ENCODE measurements around the gene RASSF1. TPM values are rescaled to one million over a fixed set of nuclear protein-coding genes. Genes with fewer than 3 reads are reported as not detected.

RASSF1 gene
- total and polyA plus RNA-seq, 2 donors (not counting 3 experiments of a cell fraction or from before 2014, with no cell fraction given), result 31.9 to 59.7 TPM

DNA sequence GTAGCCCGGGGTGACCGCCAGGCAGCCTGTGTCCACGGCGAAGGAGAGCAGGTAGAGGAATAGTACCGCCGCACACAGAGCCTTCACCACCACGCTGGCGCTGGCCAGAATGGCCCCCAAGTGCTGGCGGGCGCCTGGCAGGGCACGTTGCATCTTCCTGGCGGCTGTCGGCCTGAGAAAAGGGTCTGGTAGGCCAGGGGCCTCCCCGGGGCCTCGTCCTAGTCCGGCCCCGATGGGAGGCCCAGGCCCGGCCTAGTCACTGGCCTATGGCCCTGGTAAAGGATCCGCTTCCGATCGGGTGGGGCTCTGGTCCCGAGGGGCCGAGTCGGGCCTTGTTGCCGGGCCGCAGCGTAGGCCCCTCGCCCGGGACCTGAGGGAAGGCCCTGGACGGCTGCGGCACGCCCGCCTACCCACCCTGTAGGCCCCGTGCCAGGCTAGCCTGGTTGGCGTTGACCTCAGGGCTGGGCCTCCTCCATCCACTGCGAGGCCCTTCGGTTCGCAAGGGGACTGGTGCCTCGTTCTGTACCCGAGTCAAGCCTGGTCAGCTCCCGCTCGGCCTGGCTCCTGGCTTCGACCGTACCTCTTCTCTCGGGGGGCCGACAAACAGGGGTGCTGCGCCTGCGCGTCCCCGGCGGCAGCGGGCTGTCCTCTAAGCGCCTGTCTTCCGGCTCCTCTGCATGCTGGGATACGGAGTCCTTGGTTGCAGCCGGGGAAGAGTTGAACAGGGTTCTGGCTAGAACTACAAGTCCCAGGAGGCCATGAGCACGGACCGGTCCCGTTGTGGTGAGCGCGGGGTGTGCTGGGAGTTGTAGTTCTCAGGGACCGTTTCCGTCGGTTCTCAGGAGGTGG is 18.5 kb upstream of the RASSF1 start, which contains the start of gene TMEM115:
TSS of gene TMEM115 (minus strand) at position 611 of the 849 bp plus-strand sequence. CDS start at position 153, 458 bp downstream.
- peaks cover 6% of the 10 kb centered on the region for H4K20me1 ChIP-seq (replicated peaks; ENCODE audit: control insufficient read depth, extremely low read depth, insufficient read depth, low read length)
- ChIA-PET CTCF (interaction anchor here (1.6 kb wide), 1 partner anchor 8 kb away, joined by 4 read pairs; the partner anchor contains the start of genes CYB561D2 and NPRL2), POLR2A (no interaction called here)
- peak within 1 kb of the TSS; percentile 52 for H3K27ac ChIP-seq (ENCODE audit: insufficient read depth, low read depth, low read length)
- BruUV-seq (replicated peaks), result TSS peak; percentile 41
- H3K9ac ChIP-seq (replicated peaks; ENCODE audit: extremely low read depth, insufficient read depth, low read length), result peak within 1 kb of the TSS; percentile 72
- no peaks in the 10 kb centered on the region for H3K27me3 ChIP-seq (ENCODE audit: control insufficient read depth in 2 of 2, insufficient read depth in 2 of 2, low read length in 2 of 2)
- FAIRE-seq (peak; percentile 99), DNase-seq (ENCODE audit: low read depth, low spot score) (peak; percentile 98)
- peak within 1 kb of the TSS; percentile 26 to 83 (median 63) for H3K4me3 ChIP-seq (replicated peaks in 1 of 3; ENCODE audit: insufficient read depth in 1 of 3, low read depth in 1 of 3, low read length in 3 of 3)
- intact Hi-C loops (cut with micrococcal nuclease), result loop anchor here (1.0 to 5.0 kb wide), 4 partner anchors 8 to 1033 kb away; partner anchors contain the start of genes HEMK1, HYAL3, NAA80 and RBM15B
- TF ChIP-seq GATA2 (IDR thresholded peaks at IDR 0.05; ENCODE audit: insufficient read depth, insufficient read length, low read depth, low read length) (no peak), MYC (IDR thresholded peaks at IDR 0.05; ENCODE audit: low read depth, low read length) (no peak), EZH2 (IDR thresholded peaks at IDR 0.05; ENCODE audit: borderline replicate concordance, low read depth, low read length, severe bottlenecking) (no peak), POLR2AphosphoS5 (IDR thresholded peaks at IDR 0.05; ENCODE audit: insufficient read depth, low read depth, low read length) (peak; percentile 73), JUN (IDR thresholded peaks at IDR 0.05; ENCODE audit: borderline replicate concordance, insufficient read depth, insufficient read length, low read depth) (no peak), POLR2A (IDR thresholded peaks at IDR 0.05; ENCODE audit: low read depth, low read length) (peak; percentile 85), FOS (IDR thresholded peaks at IDR 0.05; ENCODE audit: borderline replicate concordance, insufficient read depth, low read length) (no peak)
- TF ChIP-seq, protein P1, sequence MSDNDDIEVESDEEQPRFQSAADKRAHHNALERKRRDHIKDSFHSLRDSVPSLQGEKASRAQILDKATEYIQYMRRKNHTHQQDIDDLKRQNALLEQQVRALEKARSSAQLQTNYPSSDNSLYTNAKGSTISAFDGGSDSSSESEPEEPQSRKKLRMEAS (IDR thresholded peaks at IDR 0.05; ENCODE audit: insufficient read depth, insufficient read length), result no peak
- TF ChIP-seq, protein P2, sequence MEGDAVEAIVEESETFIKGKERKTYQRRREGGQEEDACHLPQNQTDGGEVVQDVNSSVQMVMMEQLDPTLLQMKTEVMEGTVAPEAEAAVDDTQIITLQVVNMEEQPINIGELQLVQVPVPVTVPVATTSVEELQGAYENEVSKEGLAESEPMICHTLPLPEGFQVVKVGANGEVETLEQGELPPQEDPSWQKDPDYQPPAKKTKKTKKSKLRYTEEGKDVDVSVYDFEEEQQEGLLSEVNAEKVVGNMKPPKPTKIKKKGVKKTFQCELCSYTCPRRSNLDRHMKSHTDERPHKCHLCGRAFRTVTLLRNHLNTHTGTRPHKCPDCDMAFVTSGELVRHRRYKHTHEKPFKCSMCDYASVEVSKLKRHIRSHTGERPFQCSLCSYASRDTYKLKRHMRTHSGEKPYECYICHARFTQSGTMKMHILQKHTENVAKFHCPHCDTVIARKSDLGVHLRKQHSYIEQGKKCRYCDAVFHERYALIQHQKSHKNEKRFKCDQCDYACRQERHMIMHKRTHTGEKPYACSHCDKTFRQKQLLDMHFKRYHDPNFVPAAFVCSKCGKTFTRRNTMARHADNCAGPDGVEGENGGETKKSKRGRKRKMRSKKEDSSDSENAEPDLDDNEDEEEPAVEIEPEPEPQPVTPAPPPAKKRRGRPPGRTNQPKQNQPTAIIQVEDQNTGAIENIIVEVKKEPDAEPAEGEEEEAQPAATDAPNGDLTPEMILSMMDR (IDR thresholded peaks at IDR 0.05; ENCODE audit: extremely low read depth in 1 of 2, insufficient read depth in 1 of 2, low read depth in 1 of 2, low read length in 2 of 2), result no peak
- H3K79me2 ChIP-seq (ENCODE audit: control insufficient read depth, insufficient read depth, low read length), result peaks cover 43% of the 10 kb centered on the region
- no peaks in the 10 kb centered on the region for H3K9me3 ChIP-seq (replicated peaks; ENCODE audit: control insufficient read depth, insufficient read depth, low read length)
- dilution Hi-C loops (cut with MboI; ENCODE audit: extremely low pct_ligation_motif_present, low sequenced_read_pairs), result no loop called here
- peak within 1 kb of the TSS; percentile 90 for H3K4me2 ChIP-seq (ENCODE audit: insufficient read depth, low read length)
- no peaks in the 10 kb centered on the region for H3K9me1 ChIP-seq (replicated peaks; ENCODE audit: control insufficient read depth, extremely low read depth, insufficient read depth, low read length)
- peak within 1 kb of the TSS; percentile 75 for H2AFZ ChIP-seq (ENCODE audit: low read depth, low read length)
- H3K4me1 ChIP-seq (ENCODE audit: control insufficient read depth, extremely low read depth, insufficient read depth, low read length), result peaks cover 31% of the 10 kb centered on the region
- H3K36me3 ChIP-seq (ENCODE audit: control insufficient read depth in 2 of 2, extremely low read depth in 1 of 2, insufficient read depth in 2 of 2, low read length in 2 of 2), result peaks cover 0 to 15% of the 10 kb centered on the region in 2 experiments

All from endothelial cell of umbilical vein (primary cell).